HepG2 (cell line): ENCODE measurements around the gene KRT71.

Experiments used
- ATF2 ChIP-seq: sonication (generic); formaldehyde crosslinking; IDR thresholded peaks from 2 replicates; pipeline ENCODE4 v1.4.0; 2020; ENCODE audit warnings: missing genetic modification reagents
- ATF3 ChIP-seq: sonication (generic); formaldehyde crosslinking; IDR thresholded peaks from 2 replicates; pipeline ENCODE4 v1.4.0; 2020; ENCODE audit warnings: missing genetic modification reagents
- CBX5 ChIP-seq: sonication (generic); formaldehyde crosslinking; IDR thresholded peaks from 2 replicates; pipeline ENCODE4 v1.4.0; 2020; ENCODE audit warnings: missing genetic modification reagents, borderline replicate concordance
- CENPX ChIP-seq: sonication (generic); formaldehyde crosslinking; IDR thresholded peaks from 2 replicates; pipeline ENCODE4 v1.9.0; 2021; ENCODE audit warnings: mild to moderate bottlenecking, missing genetic modification reagents, moderate library complexity
- CTCF ChIP-seq: sonication (generic); formaldehyde crosslinking; IDR thresholded peaks from 2 replicates; pipeline ENCODE4 v1.5.0; 2020; ENCODE audit warnings: mild to moderate bottlenecking, missing genetic modification reagents, moderate library complexity
- EP300 ChIP-seq, 3 experiments: sonication (generic) in 1 of 3; formaldehyde crosslinking in 1 of 3; IDR thresholded peaks; 2 replicates each; pipeline versions ENCODE4 v1.5.1 to v1.6.1; 2011 to 2020; ENCODE audit warnings: low read depth in 2 of 3, low read length in 2 of 3, borderline replicate concordance in 1 of 3, improper control_type of control experiment in 1 of 3, mild to moderate bottlenecking in 1 of 3, missing genetic modification reagents in 1 of 3, moderate library complexity in 1 of 3
- HDAC2 ChIP-seq: sonication (generic); formaldehyde crosslinking; IDR thresholded peaks from 2 replicates; pipeline ENCODE4 v1.4.0; 2020; ENCODE audit warnings: missing genetic modification reagents
- HNRNPH1 ChIP-seq: fragments of 200-400 bp; formaldehyde crosslinking; optimal IDR thresholded peaks from 2 replicates; pipeline ENCODE3; 2017; ENCODE audit warnings: mild to moderate bottlenecking, low read depth, low read length
- HOXA5 ChIP-seq: sonication (generic); formaldehyde crosslinking; IDR thresholded peaks from 2 replicates; pipeline ENCODE4 v1.4.0; 2020; ENCODE audit warnings: missing genetic modification reagents
- RFX5 ChIP-seq: IDR thresholded peaks from 2 replicates; pipeline ENCODE4 v1.6.1; 2011; ENCODE audit warnings: low read depth, low read length, improper control_type of control experiment
- SAP130 ChIP-seq: IDR thresholded peaks from 2 replicates; pipeline ENCODE4 v1.6.1; 2016; ENCODE audit warnings: low read depth
- SIN3A ChIP-seq: IDR thresholded peaks from 2 replicates; pipeline ENCODE4 v1.6.1; 2011; ENCODE audit warnings: low read depth, mild to moderate bottlenecking, control low read depth, low read length, borderline replicate concordance
- ZNF576 ChIP-seq: sonication (generic); formaldehyde crosslinking; IDR thresholded peaks from 2 replicates; pipeline ENCODE4 v1.4.0; 2020; ENCODE audit warnings: mild to moderate bottlenecking, missing genetic modification reagents
- ZNF660 ChIP-seq: sonication (generic); formaldehyde crosslinking; IDR thresholded peaks from 2 replicates; pipeline ENCODE4 v1.5.1; 2020; ENCODE audit warnings: mild to moderate bottlenecking, low read depth, missing genetic modification reagents, borderline replicate concordance

GRCh38 chr12:52524898-52525591 lies 27.9 kb downstream of the KRT71 start:
- no peak for TF ChIP-seq CTCF (CRISPR knock-in tag)
- TF ChIP-seq HDAC2 (CRISPR knock-in tag), result no peak
- no peak for TF ChIP-seq ATF3 (CRISPR knock-in tag)
- no peak for TF ChIP-seq RFX5
- no peak for TF ChIP-seq EP300 (IDR thresholded peaks at IDR 0.05; ENCODE audit: low read depth in 2 of 2, low read length in 2 of 2)
- no peak for TF ChIP-seq EP300 (CRISPR knock-in tag; IDR thresholded peaks at IDR 0.05; ENCODE audit: borderline replicate concordance)
- TF ChIP-seq ZNF576 (CRISPR knock-in tag), result no peak
- TF ChIP-seq SAP130 (CRISPR knock-in tag), result no peak
- TF ChIP-seq HOXA5 (CRISPR knock-in tag), result no peak
- TF ChIP-seq ATF2 (CRISPR knock-in tag), result no peak
- TF ChIP-seq CENPX (CRISPR knock-in tag), result no peak
- TF ChIP-seq HNRNPH1, result no peak
- no peak for TF ChIP-seq CBX5 (CRISPR knock-in tag)
- TF ChIP-seq ZNF660 (CRISPR knock-in tag), result no peak
- no peak for TF ChIP-seq SIN3A
